ENCODE data around the gene TULP4. TPM values are rescaled to one million over a fixed set of nuclear protein-coding genes. Genes with fewer than 3 reads are reported as not detected.

Gene TULP4
- total and polyA plus RNA-seq, 7 donors: 2.4 to 142 (median 98.7) TPM

DNA sequence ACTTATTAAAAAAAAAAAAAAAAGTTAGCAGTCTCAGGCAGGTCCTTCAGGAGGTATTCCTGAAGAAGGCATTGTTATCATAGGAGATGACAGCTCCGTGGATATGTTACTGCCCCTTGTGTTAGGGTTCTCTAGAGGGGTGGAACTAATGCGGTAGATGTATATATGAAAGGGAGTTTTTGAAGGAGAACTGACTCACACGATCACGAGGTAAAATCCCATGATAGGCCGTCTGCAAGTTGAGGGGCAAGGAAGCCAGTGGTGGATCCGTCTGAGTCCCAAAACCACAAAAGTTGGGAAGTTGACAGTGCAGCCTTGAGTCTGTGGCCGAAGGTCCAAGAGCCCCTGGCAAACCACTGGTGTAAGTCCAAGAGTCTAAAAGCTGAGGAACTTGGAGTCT, 103.4 kb downstream of the TULP4 start:
- intact Hi-C loops (cut with DNase I): no loop called here
- H3K4me3 ChIP-seq: no peak overlapping the region
- H3K4me1 ChIP-seq: no peaks in the 10 kb centered on the region
- no peak for DNase-seq
- no peaks in the 10 kb centered on the region for H3K27me3 ChIP-seq
- peaks cover 0 to 17% (median 0%) of the 10 kb centered on the region in 4 donors for H3K36me3 ChIP-seq
- 89 to 90% methylated on average over 7 of the region's 7 CpGs for WGBS, 2 donors
- no peak for TF ChIP-seq EP300 (IDR thresholded peaks at IDR 0.05)
- TF ChIP-seq POLR2A (IDR thresholded peaks at IDR 0.05): no peak
- TF ChIP-seq POLR2AphosphoS5 (IDR thresholded peaks at IDR 0.05): no peak
- TF ChIP-seq CTCF (IDR thresholded peaks at IDR 0.05): no peak
- H3K9me3 ChIP-seq: peaks cover 0 to 2% (median 0%) of the 10 kb centered on the region in 4 donors
- H3K27ac ChIP-seq: no peak overlapping the region

GRCh38 chr6:158416883-158417759, 104.9 kb downstream of the TULP4 start:
- Histone ChIP-seq H3K4me3 (no peak overlapping the region), H3K9me3 (peaks cover 0 to 2% (median 0%) of the 10 kb centered on the region in 4 donors), H3K36me3 (peaks cover 0 to 17% (median 0%) of the 10 kb centered on the region in 4 donors), H3K27me3 (no peaks in the 10 kb centered on the region), H3K4me1 (no peaks in the 10 kb centered on the region), H3K27ac (no peak overlapping the region)
- TF ChIP-seq EP300 (IDR thresholded peaks at IDR 0.05) (no peak), CTCF (IDR thresholded peaks at IDR 0.05) (no peak)
- DNase-seq: no peak
- intact Hi-C loops (cut with DNase I): no loop called here
- WGBS, 2 donors: 92 to 94% methylated on average over 4 of the region's 4 CpGs

DNA sequence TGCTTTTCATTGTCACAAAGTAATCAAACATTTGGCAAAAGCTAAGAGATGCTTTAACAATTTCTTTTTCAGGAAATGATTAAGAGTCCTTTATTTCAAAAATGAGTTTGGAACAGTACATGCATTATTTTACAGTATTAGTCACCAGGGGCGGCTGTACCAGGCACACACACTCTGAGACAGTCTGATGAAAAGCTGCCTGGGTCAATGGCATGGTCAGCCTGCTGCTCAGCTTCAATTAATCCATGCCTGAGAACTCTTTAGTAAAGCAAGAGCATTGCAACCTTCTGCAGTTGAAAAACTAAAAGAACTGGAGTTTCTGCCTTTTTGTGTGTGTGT, 105.5 kb downstream of the TULP4 start:
- Histone ChIP-seq H3K9me3 (peaks cover 0 to 2% (median 0%) of the 10 kb centered on the region in 4 donors), H3K27me3 (no peaks in the 10 kb centered on the region), H3K27ac (no peak overlapping the region), H3K36me3 (peaks cover 0 to 17% (median 0%) of the 10 kb centered on the region in 4 donors), H3K4me1 (no peaks in the 10 kb centered on the region), H3K4me3 (no peak overlapping the region)
- no peak for DNase-seq
- TF ChIP-seq POLR2A (IDR thresholded peaks at IDR 0.05) (no peak), EP300 (IDR thresholded peaks at IDR 0.05) (no peak), CTCF (IDR thresholded peaks at IDR 0.05) (no peak)
- intact Hi-C loops (cut with DNase I): no loop called here
- 90 to 96% methylated on average over 1 of the region's 1 CpG for WGBS, 2 donors

- WGBS, 2 donors: 94 to 95% methylated on average over 2 of the region's 2 CpGs
- Histone ChIP-seq H3K9me3 (peaks cover 0 to 2% (median 0%) of the 10 kb centered on the region in 4 donors), H3K27me3 (no peaks in the 10 kb centered on the region), H3K36me3 (peaks cover 0 to 14% (median 0%) of the 10 kb centered on the region in 4 donors), H3K4me3 (no peak overlapping the region), H3K4me1 (no peaks in the 10 kb centered on the region), H3K27ac (no peak overlapping the region)
- intact Hi-C loops (cut with DNase I): no loop called here
- no peak for DNase-seq
- TF ChIP-seq CTCF (IDR thresholded peaks at IDR 0.05) (no peak), POLR2A (IDR thresholded peaks at IDR 0.05) (no peak), EP300 (IDR thresholded peaks at IDR 0.05) (no peak), POLR2AphosphoS5 (IDR thresholded peaks at IDR 0.05) (no peak)
Observed at GRCh38 chr6:158418501-158418900, 106.2 kb downstream of the TULP4 start.

Data from sigmoid colon (tissue), 7 donors.